ENCODE measurements around the gene NCOR1.

The NCOR1 gene

DNA sequence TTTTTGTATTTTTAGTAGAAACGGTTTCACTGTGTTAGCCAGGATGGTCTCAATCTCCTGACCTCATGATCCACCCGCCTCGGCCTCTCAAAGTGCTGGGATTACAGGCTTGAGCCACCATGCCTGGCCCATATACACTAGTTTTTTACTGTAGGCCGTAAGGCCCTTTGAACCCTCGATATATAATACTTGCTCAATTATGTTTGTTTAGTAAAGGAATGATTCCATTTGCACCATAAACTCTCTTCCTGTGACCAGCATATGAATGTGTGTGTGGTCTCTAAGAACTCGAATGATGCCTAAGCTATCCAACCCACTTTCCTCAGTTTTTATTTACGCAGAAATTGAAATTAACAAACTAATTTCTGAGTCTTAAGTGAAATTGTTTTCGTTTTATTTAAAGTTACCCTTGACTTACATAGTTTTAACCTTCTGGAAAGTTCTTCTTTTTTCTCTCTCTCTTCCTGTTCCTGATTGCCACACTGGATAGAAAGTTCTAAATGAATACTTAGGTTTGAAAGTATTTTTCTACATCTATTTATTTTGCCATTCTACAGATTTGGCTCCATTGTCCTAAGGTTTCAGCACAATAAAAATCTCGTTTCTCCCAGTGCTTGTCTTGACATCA, 39.6 kb upstream of the NCOR1 start:
- H3F3A ChIP-seq (ENCODE audit: control insufficient read depth, insufficient read depth): no peaks in the 10 kb centered on the region
- H3K79me2 ChIP-seq (ENCODE audit: control insufficient read depth, low read length): no peaks in the 10 kb centered on the region; the same call in 1 of the 2 replicates
- H3K36me3 ChIP-seq (ENCODE audit: control insufficient read depth, low read length): peaks cover 3% of the 10 kb centered on the region
- no peaks in the 10 kb centered on the region for H3K27me3 ChIP-seq (ENCODE audit: control insufficient read depth, low read length)
- H3K9me3 ChIP-seq (ENCODE audit: control insufficient read depth, insufficient read depth, low read length): peaks cover 4% of the 10 kb centered on the region; the same call in 1 of the 2 replicates
- no peaks in the 10 kb centered on the region for H3K4me1 ChIP-seq (ENCODE audit: control insufficient read depth, low read length)
- H3K4me2 ChIP-seq (ENCODE audit: low read length): no peak overlapping the region
- TF ChIP-seq, protein P1, sequence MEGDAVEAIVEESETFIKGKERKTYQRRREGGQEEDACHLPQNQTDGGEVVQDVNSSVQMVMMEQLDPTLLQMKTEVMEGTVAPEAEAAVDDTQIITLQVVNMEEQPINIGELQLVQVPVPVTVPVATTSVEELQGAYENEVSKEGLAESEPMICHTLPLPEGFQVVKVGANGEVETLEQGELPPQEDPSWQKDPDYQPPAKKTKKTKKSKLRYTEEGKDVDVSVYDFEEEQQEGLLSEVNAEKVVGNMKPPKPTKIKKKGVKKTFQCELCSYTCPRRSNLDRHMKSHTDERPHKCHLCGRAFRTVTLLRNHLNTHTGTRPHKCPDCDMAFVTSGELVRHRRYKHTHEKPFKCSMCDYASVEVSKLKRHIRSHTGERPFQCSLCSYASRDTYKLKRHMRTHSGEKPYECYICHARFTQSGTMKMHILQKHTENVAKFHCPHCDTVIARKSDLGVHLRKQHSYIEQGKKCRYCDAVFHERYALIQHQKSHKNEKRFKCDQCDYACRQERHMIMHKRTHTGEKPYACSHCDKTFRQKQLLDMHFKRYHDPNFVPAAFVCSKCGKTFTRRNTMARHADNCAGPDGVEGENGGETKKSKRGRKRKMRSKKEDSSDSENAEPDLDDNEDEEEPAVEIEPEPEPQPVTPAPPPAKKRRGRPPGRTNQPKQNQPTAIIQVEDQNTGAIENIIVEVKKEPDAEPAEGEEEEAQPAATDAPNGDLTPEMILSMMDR (IDR thresholded peaks at IDR 0.05; ENCODE audit: low read depth, low read length, poor library complexity, severe bottlenecking): no peak
- TF ChIP-seq EZH2phosphoT487 (IDR thresholded peaks at IDR 0.05; ENCODE audit: borderline replicate concordance, low read length): no peak
- H3K27ac ChIP-seq (ENCODE audit: low read depth, low read length): no peak overlapping the region
- H3K9me2 ChIP-seq (replicated peaks; ENCODE audit: control insufficient read depth, low read length): no peaks in the 10 kb centered on the region
- H4K20me1 ChIP-seq (ENCODE audit: control insufficient read depth, insufficient read depth, low read depth, low read length): no peaks in the 10 kb centered on the region
- no peak overlapping the region for H3K4me3 ChIP-seq (ENCODE audit: low read length)

DNA sequence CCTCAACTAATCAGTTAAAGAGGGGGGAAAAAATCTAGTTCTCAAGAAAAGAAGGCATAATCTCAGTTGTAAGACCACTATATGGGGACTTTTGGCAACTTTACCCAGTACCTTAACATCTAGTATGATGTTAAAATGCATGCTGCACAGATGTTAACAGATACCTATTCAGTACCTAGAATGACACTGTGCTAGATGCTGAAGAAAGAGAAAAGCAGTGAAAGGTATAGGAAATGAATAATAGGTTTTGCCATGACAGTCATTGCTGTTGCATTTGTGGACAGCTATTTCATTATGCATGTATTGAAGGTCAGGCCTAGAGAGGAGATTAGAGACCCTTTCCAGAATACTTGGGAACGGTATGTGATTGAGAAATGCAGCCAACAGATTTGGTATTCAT, 36.2 kb upstream of the NCOR1 start:
- no peaks in the 10 kb centered on the region for H3K4me1 ChIP-seq (ENCODE audit: control insufficient read depth, low read length)
- H3K4me3 ChIP-seq (ENCODE audit: low read length): no peak overlapping the region
- no peaks in the 10 kb centered on the region for H3K27me3 ChIP-seq (ENCODE audit: control insufficient read depth, low read length)
- TF ChIP-seq, protein P1 (IDR thresholded peaks at IDR 0.05; ENCODE audit: low read depth, low read length, poor library complexity, severe bottlenecking): no peak
- no peak for TF ChIP-seq EZH2phosphoT487 (IDR thresholded peaks at IDR 0.05; ENCODE audit: borderline replicate concordance, low read length)
- 0 out of 2 replicates have a peak, but pooled peaks cover 3% of the 10 kb centered on the region for H3K79me2 ChIP-seq (ENCODE audit: control insufficient read depth, low read length)
- H3F3A ChIP-seq (ENCODE audit: control insufficient read depth, insufficient read depth): no peaks in the 10 kb centered on the region
- 0 out of 2 replicates have a peak, but pooled peaks cover 3% of the 10 kb centered on the region for H3K36me3 ChIP-seq (ENCODE audit: control insufficient read depth, low read length)
- H3K4me2 ChIP-seq (ENCODE audit: low read length): no peak overlapping the region
- no peaks in the 10 kb centered on the region for H4K20me1 ChIP-seq (ENCODE audit: control insufficient read depth, insufficient read depth, low read depth, low read length)
- H3K27ac ChIP-seq (ENCODE audit: low read depth, low read length): no peak overlapping the region
- no peaks in the 10 kb centered on the region for H3K9me2 ChIP-seq (replicated peaks; ENCODE audit: control insufficient read depth, low read length)
- H3K9me3 ChIP-seq (ENCODE audit: control insufficient read depth, insufficient read depth, low read length): no peaks in the 10 kb centered on the region

DNA sequence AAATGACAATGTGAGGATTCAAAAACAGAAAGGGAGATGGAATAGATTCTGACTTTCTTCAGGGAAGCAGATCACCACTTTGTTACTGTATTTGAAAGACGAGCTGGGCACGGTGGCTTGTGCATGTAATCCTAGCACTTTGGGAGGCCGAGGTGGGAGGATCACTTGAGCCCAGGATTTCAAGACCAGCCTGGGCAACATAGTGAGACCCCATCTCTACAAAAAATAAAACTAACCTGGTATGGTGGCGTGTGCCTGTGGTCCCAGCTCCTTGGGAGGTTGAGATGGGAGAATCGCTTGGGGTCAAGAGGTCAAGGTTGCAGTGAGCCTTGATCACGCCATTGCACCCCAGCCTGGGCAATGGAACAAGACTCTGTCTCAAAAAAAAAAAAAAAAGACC, 35.7 kb upstream of the NCOR1 start:
- Histone ChIP-seq H3K4me1 (ENCODE audit: control insufficient read depth, low read length) (no peaks in the 10 kb centered on the region), H4K20me1 (ENCODE audit: control insufficient read depth, insufficient read depth, low read depth, low read length) (no peaks in the 10 kb centered on the region)
- no peak for TF ChIP-seq EZH2phosphoT487 (IDR thresholded peaks at IDR 0.05; ENCODE audit: borderline replicate concordance, low read length)
- TF ChIP-seq, protein P1 (IDR thresholded peaks at IDR 0.05; ENCODE audit: low read depth, low read length, poor library complexity, severe bottlenecking): no peak

More for the DNA sequence above, 35.7 kb upstream of the NCOR1 start:
- Histone ChIP-seq H3F3A (ENCODE audit: control insufficient read depth, insufficient read depth) (no peaks in the 10 kb centered on the region), H3K4me3 (ENCODE audit: low read length) (no peak overlapping the region), H3K27me3 (ENCODE audit: control insufficient read depth, low read length) (no peaks in the 10 kb centered on the region), H3K27ac (ENCODE audit: low read depth, low read length) (no peak overlapping the region), H3K9me2 (replicated peaks; ENCODE audit: control insufficient read depth, low read length) (no peaks in the 10 kb centered on the region), H3K36me3 (ENCODE audit: control insufficient read depth, low read length) (0 out of 2 replicates have a peak, but pooled peaks cover 3% of the 10 kb centered on the region), H3K9me3 (ENCODE audit: control insufficient read depth, insufficient read depth, low read length) (no peaks in the 10 kb centered on the region), H3K4me2 (ENCODE audit: low read length) (no peak overlapping the region), H3K79me2 (ENCODE audit: control insufficient read depth, low read length) (0 out of 2 replicates have a peak, but pooled peaks cover 3% of the 10 kb centered on the region)
